K562 (cell line): Measurements from ENCODE around the gene SAE1. TPM values are rescaled to one million over a fixed set of nuclear protein-coding genes. Genes with fewer than 3 reads are reported as not detected.

Source experiments
- AFF1 ChIP-seq, 2 experiments: fragments of 450-650 bp; IDR thresholded peaks; 2 replicates each; pipeline ENCODE4 v1.6.1; 2018; ENCODE audit warnings: mild to moderate bottlenecking in 2 of 2, low read depth in 1 of 2; ENCODE audit not compliant: partially characterized antibody in 2 of 2
- CHD1 ChIP-seq: fragments of 200-600 bp; sonication (generic); IDR thresholded peaks from one replicate; pipeline ENCODE4 v1.6.1; 2012; ENCODE audit warnings: mild to moderate bottlenecking, moderate library complexity, low read length, inconsistent platforms
- ELF2 ChIP-seq: fragments of 250-450 bp; sonication (Bioruptor Pico); IDR thresholded peaks from 2 replicates; pipeline ENCODE4 v1.5.0; 2021; ENCODE audit warnings: mild to moderate bottlenecking
- ETV5 ChIP-seq: sonication (generic); formaldehyde crosslinking; IDR thresholded peaks from 2 replicates; pipeline ENCODE4 v1.4.0; 2020; ENCODE audit warnings: low read depth, mild to moderate bottlenecking, missing genetic modification reagents
- GTF2E2 ChIP-seq: fragments of 200-800 bp; sonication (Bioruptor generic); IDR thresholded peaks from 2 replicates; pipeline ENCODE4 v1.6.1; 2016; ENCODE audit warnings: missing genetic modification characterization, missing compliant biosample characterization
- IRF9 ChIP-seq: fragments of 450-650 bp; IDR thresholded peaks from 2 replicates; pipeline ENCODE4 v1.6.1; 2016; ENCODE audit warnings: missing biosample characterization, missing genetic modification characterization
- MEF2D ChIP-seq: conservative IDR thresholded peaks from 2 replicates; pipeline ENCODE4 v1.6.1; 2016; ENCODE audit warnings: low read depth, missing genetic modification characterization, missing compliant biosample characterization
- NCOA2 ChIP-seq, 2 experiments: fragments of 450-650 bp; IDR thresholded peaks; 2 replicates each; pipeline ENCODE4 v1.6.1; 2018; ENCODE audit warnings: mild to moderate bottlenecking in 2 of 2, moderate library complexity in 1 of 2; ENCODE audit not compliant: partially characterized antibody in 2 of 2
- NFYB ChIP-seq: IDR thresholded peaks from 2 replicates; pipeline ENCODE4 v1.6.1; 2011; ENCODE audit warnings: mild to moderate bottlenecking, moderate library complexity; ENCODE audit not compliant: insufficient read length; ENCODE audit errors: extremely low read depth
- PATZ1 ChIP-seq: fragments of 250-450 bp; sonication (Bioruptor Pico); IDR thresholded peaks from 2 replicates; pipeline ENCODE4 v1.5.0; 2020; ENCODE audit warnings: mild to moderate bottlenecking, borderline replicate concordance
- RNF2 ChIP-seq: sonication (generic); IDR thresholded peaks from 2 replicates; pipeline ENCODE4 v1.6.1; 2016
- SNRNP70 ChIP-seq: fragments of 200-400 bp; formaldehyde crosslinking; optimal IDR thresholded peaks from 2 replicates; pipeline ENCODE3; 2017; ENCODE audit warnings: low read depth, low read length
- SUPT5H ChIP-seq: fragments of 450-650 bp; IDR thresholded peaks from 2 replicates; pipeline ENCODE4 v1.6.1; 2016
- TFAP4 ChIP-seq: sonication (generic); formaldehyde crosslinking; IDR thresholded peaks from 2 replicates; pipeline ENCODE4 v1.8.0; 2022; ENCODE audit warnings: missing genetic modification reagents, mild to moderate bottlenecking, moderate library complexity, borderline replicate concordance
- U2AF2 ChIP-seq: fragments of 200-400 bp; formaldehyde crosslinking; optimal IDR thresholded peaks from 2 replicates; pipeline ENCODE3; 2017; ENCODE audit warnings: low read depth, mild to moderate bottlenecking, low read length
- ZFPM2 ChIP-seq: fragments of 250-450 bp; sonication (Bioruptor Pico); IDR thresholded peaks from 2 replicates; pipeline ENCODE4 v1.5.1; 2022; ENCODE audit warnings: mild to moderate bottlenecking
- ZNF639 ChIP-seq, 2 experiments: fragments of 200-800 bp in 1 of 2; sonication (Bioruptor generic) in 1 of 2; sonication (generic) in 1 of 2; formaldehyde crosslinking in 1 of 2; IDR thresholded peaks in 1 of 2; conservative IDR thresholded peaks in 1 of 2; 2 replicates each; pipeline versions ENCODE4 v1.5.0 to v1.6.1; 2016 to 2020; ENCODE audit warnings: missing compliant biosample characterization in 1 of 2, missing genetic modification characterization in 1 of 2, missing genetic modification reagents in 1 of 2
- ZNF764 ChIP-seq: fragments of 250-450 bp; sonication (Bioruptor Pico); IDR thresholded peaks from 2 replicates; pipeline ENCODE4 v1.4.0; 2020; ENCODE audit warnings: low read depth, mild to moderate bottlenecking, moderate library complexity
- polyA plus RNA-seq, 8 experiments: library from polyadenylated mRNA; depleted of rRNA in 4 of 8; stranded (reverse) in 5 of 8; unstranded in 3 of 8; fragments of >200 nt; fragmentation: Nextera tagmentation in 2 of 8; fragmentation: Illumina TruSeq in 1 of 8; extraction: Ambion mirVana in 2 of 8; extraction: Trizol in 1 of 8; gene quantifications; 2 replicates each; pipeline versions ENCODE4 v1.2.1 to v1.2.3, GENCODE V29; 2011 to 2014; ENCODE audit warnings: inconsistent platforms in 1 of 8, missing spikeins in 1 of 8
- total RNA-seq, 7 experiments: library from RNA; depleted of rRNA in 6 of 7; stranded (reverse); fragments of >200 nt in 6 of 7; fragmentation: Illumina TruSeq in 2 of 7; extraction: Trizol in 2 of 7; gene quantifications; 2 replicates each; pipeline versions ENCODE4 v1.2.1 to v1.2.3, GENCODE V29; 2011 to 2021; ENCODE audit warnings: low replicate concordance in 1 of 7

Gene SAE1
- total and polyA plus RNA-seq, 9 of the 15 experiments (the other 6 are each of a cell fraction or from before 2014, with no cell fraction given) = 82.8 to 299 (median 217) TPM

GRCh38 chr19:47228168-47228936, 97.7 kb downstream of the SAE1 start (continued):
- no peak; a peak in 1 of 4 replicates for TF ChIP-seq ZNF639 (CRISPR knock-in tag; conservative IDR thresholded peaks at IDR 0.05 in 1 of 2, IDR thresholded peaks at IDR 0.05 in 1 of 2)
- no peak for TF ChIP-seq RNF2
- no peak for TF ChIP-seq U2AF2
- peak in 1 of 2 experiments; percentile 13 for TF ChIP-seq AFF1 (IDR thresholded peaks at IDR 0.05; ENCODE audit: low read depth in 1 of 2, partially characterized antibody in 2 of 2)
- TF ChIP-seq NCOA2 (IDR thresholded peaks at IDR 0.05; ENCODE audit: partially characterized antibody in 2 of 2) = no peak
- TF ChIP-seq TFAP4 = peak; percentile 46; the same call in 1 of the 2 replicates
- no peak for TF ChIP-seq CHD1
- TF ChIP-seq IRF9 (tag) = no peak
- no peak for TF ChIP-seq SNRNP70
- TF ChIP-seq ZNF764 (CRISPR knock-in tag) = no peak
- no peak for TF ChIP-seq ETV5
- TF ChIP-seq NFYB = no peak
- no peak for TF ChIP-seq ELF2 (CRISPR knock-in tag)
- no peak for TF ChIP-seq GTF2E2 (tag)
- TF ChIP-seq ZFPM2 (CRISPR knock-in tag) = no peak
- no peak for TF ChIP-seq MEF2D
- no peak for TF ChIP-seq PATZ1 (CRISPR knock-in tag)
- peak; percentile 42; the same call in 1 of the 2 replicates for TF ChIP-seq SUPT5H
